MM.1S (cell line): ENCODE results near the gene TRIM38.

ENCODE experiments used
- DNase-seq: peaks from one replicate; pipeline ENCODE4 v3.0.0-alpha.2; 2015
- H2AFZ ChIP-seq: fragments of 300-600 bp; sonication (generic); 2 replicates; pipeline ENCODE4 v1.6.0; 2016; ENCODE audit warnings: antibody characterized with exemption, low read length
- H3F3A ChIP-seq: fragments of 300-600 bp; sonication (generic); 2 replicates; pipeline ENCODE4 v1.6.1; 2016; ENCODE audit warnings: mild to moderate bottlenecking, antibody characterized with exemption, low read length, moderate library complexity, mixed read lengths; ENCODE audit not compliant: insufficient read depth
- H3K27ac ChIP-seq: fragments of 300-600 bp; sonication (generic); 2 replicates; pipeline ENCODE4 v1.5.1; 2016; ENCODE audit warnings: mild to moderate bottlenecking, low read length
- H3K27me3 ChIP-seq: fragments of 300-600 bp; sonication (generic); replicated peaks from 2 replicates; pipeline ENCODE4 v1.6.0; 2016; ENCODE audit warnings: low read length; ENCODE audit not compliant: insufficient read depth
- H3K36me3 ChIP-seq: fragments of 300-600 bp; sonication (generic); replicated peaks from 2 replicates; pipeline ENCODE4 v1.6.1; 2016; ENCODE audit warnings: mild to moderate bottlenecking, low read length, mixed read lengths; ENCODE audit not compliant: insufficient read depth
- H3K4me1 ChIP-seq: fragments of 300-600 bp; sonication (generic); 2 replicates; pipeline ENCODE4 v1.6.1; 2016; ENCODE audit warnings: low read length, mixed read lengths
- H3K4me2 ChIP-seq: fragments of 300-600 bp; sonication (generic); 2 replicates; pipeline ENCODE4 v1.6.0; 2016; ENCODE audit warnings: low read depth, low read length
- H3K4me3 ChIP-seq: fragments of 300-600 bp; sonication (generic); 2 replicates; pipeline ENCODE4 v1.5.1; 2016; ENCODE audit warnings: low read length, mixed read lengths
- H3K79me2 ChIP-seq: fragments of 300-600 bp; sonication (generic); 2 replicates; pipeline ENCODE4 v1.6.1; 2016; ENCODE audit warnings: mixed run types, low read length, mixed read lengths
- H3K9ac ChIP-seq: fragments of 300-600 bp; sonication (generic); 2 replicates; pipeline ENCODE4 v1.6.1; 2016; ENCODE audit warnings: low read length, mixed read lengths
- H3K9me2 ChIP-seq: fragments of 300-600 bp; sonication (generic); replicated peaks from 2 replicates; pipeline ENCODE4 v1.6.1; 2016; ENCODE audit warnings: mild to moderate bottlenecking, low read length, mixed read lengths; ENCODE audit not compliant: insufficient read depth
- H3K9me3 ChIP-seq: fragments of 300-600 bp; sonication (generic); replicated peaks from 2 replicates; pipeline ENCODE4 v1.6.1; 2016; ENCODE audit warnings: mild to moderate bottlenecking, low read length, mixed read lengths; ENCODE audit not compliant: insufficient read depth
- H4K20me1 ChIP-seq: fragments of 300-600 bp; sonication (generic); 2 replicates; pipeline ENCODE4 v1.6.1; 2016; ENCODE audit warnings: mild to moderate bottlenecking, low read length, moderate library complexity, mixed read lengths; ENCODE audit not compliant: insufficient read depth
- EZH2 ChIP-seq: fragments of 300-600 bp; sonication (generic); optimal IDR thresholded peaks from 2 replicates; pipeline ENCODE3; 2017; ENCODE audit warnings: low read depth, mild to moderate bottlenecking, antibody characterized with exemption, low read length, mixed read lengths
- EZH2phosphoT487 ChIP-seq: fragments of 300-600 bp; sonication (generic); IDR thresholded peaks from 2 replicates; pipeline ENCODE4 v1.6.1; 2018; ENCODE audit warnings: antibody characterized with exemption, low read length
- TF ChIP-seq, protein P1 (sequence below): fragments of 300-600 bp; sonication (generic); IDR thresholded peaks from 2 replicates; pipeline ENCODE4 v1.5.1; 2016; ENCODE audit warnings: antibody characterized with exemption, low read length, mixed read lengths

Gene TRIM38

DNA sequence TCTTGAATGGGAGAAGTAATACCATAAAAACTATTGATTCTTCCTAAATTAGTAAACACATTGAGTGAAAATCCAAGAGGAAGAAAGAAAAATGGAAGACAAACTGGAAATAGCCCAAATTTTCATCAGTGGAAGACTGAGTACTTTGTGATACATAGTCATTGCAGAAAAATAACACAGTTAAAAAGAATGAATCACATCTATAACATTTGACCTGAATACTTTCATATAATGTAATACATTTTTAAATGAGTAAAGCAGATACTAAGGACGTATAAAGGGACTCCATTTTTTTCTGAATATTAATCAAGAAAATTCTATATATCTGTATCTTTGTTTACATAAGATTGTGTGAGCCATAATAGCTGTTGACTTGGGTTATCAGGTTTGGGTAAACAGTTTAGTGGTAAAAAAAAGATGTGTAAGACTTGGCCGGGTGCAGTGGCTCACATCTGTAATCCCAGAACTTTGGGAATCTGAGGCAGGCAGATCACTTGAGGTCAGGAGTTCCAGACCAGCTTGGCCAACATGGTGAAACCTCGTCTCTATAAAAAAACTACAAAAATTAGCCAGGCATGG lies 27.8 kb upstream of the TRIM38 start:
- H3K27ac ChIP-seq, result no peak overlapping the region
- no peak overlapping the region for H3K4me2 ChIP-seq
- H3K9me3 ChIP-seq, result no peaks in the 10 kb centered on the region
- no peaks in the 10 kb centered on the region for H3K27me3 ChIP-seq
- H3K4me3 ChIP-seq, result no peak overlapping the region
- TF ChIP-seq EZH2phosphoT487 (no peak), EZH2 (no peak)
- TF ChIP-seq, protein P1, sequence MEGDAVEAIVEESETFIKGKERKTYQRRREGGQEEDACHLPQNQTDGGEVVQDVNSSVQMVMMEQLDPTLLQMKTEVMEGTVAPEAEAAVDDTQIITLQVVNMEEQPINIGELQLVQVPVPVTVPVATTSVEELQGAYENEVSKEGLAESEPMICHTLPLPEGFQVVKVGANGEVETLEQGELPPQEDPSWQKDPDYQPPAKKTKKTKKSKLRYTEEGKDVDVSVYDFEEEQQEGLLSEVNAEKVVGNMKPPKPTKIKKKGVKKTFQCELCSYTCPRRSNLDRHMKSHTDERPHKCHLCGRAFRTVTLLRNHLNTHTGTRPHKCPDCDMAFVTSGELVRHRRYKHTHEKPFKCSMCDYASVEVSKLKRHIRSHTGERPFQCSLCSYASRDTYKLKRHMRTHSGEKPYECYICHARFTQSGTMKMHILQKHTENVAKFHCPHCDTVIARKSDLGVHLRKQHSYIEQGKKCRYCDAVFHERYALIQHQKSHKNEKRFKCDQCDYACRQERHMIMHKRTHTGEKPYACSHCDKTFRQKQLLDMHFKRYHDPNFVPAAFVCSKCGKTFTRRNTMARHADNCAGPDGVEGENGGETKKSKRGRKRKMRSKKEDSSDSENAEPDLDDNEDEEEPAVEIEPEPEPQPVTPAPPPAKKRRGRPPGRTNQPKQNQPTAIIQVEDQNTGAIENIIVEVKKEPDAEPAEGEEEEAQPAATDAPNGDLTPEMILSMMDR, result no peak
- no peaks in the 10 kb centered on the region for H3K9me2 ChIP-seq
- no peaks in the 10 kb centered on the region for H4K20me1 ChIP-seq
- H3K4me1 ChIP-seq, result peaks cover 4% of the 10 kb centered on the region
- no peak for DNase-seq
- H3F3A ChIP-seq, result no peaks in the 10 kb centered on the region
- no peaks in the 10 kb centered on the region for H3K36me3 ChIP-seq
- no peaks in the 10 kb centered on the region for H3K79me2 ChIP-seq
- no peak overlapping the region for H3K9ac ChIP-seq
- no peak overlapping the region for H2AFZ ChIP-seq

- peaks cover 4% of the 10 kb centered on the region; the same call in 1 of the 2 replicates for H3F3A ChIP-seq
- no peak overlapping the region for H3K4me3 ChIP-seq
- H3K9ac ChIP-seq, result no peak overlapping the region
- H3K9me3 ChIP-seq, result no peaks in the 10 kb centered on the region
- no peaks in the 10 kb centered on the region for H3K36me3 ChIP-seq
- H3K4me2 ChIP-seq, result no peak overlapping the region
- no peaks in the 10 kb centered on the region for H3K27me3 ChIP-seq
- peaks cover 12% of the 10 kb centered on the region for H3K4me1 ChIP-seq
- no peaks in the 10 kb centered on the region for H3K9me2 ChIP-seq
- no peak overlapping the region for H2AFZ ChIP-seq
- no peak overlapping the region for H3K27ac ChIP-seq
- no peaks in the 10 kb centered on the region for H3K79me2 ChIP-seq
- no peak for DNase-seq
- H4K20me1 ChIP-seq, result no peaks in the 10 kb centered on the region
- no peak for TF ChIP-seq EZH2phosphoT487
- TF ChIP-seq, protein P1, result no peak
- TF ChIP-seq EZH2, result no peak
These were observed 26.6 kb upstream of the TRIM38 start for GRCh38 chr6:25935953-25936352.

DNA sequence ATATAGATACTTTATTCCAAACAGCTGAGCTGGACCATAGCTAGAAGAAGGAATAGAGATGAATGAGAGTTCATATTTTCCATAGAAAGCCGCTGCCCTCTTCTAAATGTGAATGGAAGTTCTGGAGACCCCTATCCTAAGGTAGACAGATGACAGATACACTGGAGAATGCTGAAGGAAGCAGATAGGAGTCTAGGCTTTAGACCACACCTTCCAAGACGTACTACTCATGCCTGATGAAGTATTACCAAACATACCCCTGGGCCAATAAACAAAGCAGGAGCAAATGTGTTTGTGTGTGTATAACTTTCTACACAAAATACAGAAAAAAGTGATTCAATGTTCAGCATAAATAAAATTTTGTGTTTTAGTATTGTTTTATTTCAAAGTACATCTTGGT lies 23.0 kb upstream of the TRIM38 start:
- Histone ChIP-seq H3K4me2 (no peak overlapping the region), H3K79me2 (no peaks in the 10 kb centered on the region), H3K9me2 (no peaks in the 10 kb centered on the region), H3K9ac (no peak overlapping the region), H3K4me1 (peaks cover 20% of the 10 kb centered on the region), H3F3A (peaks cover 4% of the 10 kb centered on the region; the same call in 1 of the 2 replicates), H3K27ac (no peak overlapping the region), H4K20me1 (no peaks in the 10 kb centered on the region), H2AFZ (no peak overlapping the region), H3K27me3 (no peaks in the 10 kb centered on the region), H3K9me3 (no peaks in the 10 kb centered on the region), H3K4me3 (no peak overlapping the region), H3K36me3 (no peaks in the 10 kb centered on the region)
- TF ChIP-seq EZH2phosphoT487 (no peak), EZH2 (no peak)
- TF ChIP-seq, protein P1, result no peak
- no peak for DNase-seq
